HK-2 (cell line): Measurements from ENCODE around the gene SYNE2.
A peak's percentile ranks its signal among the peaks of the same experiment; 100 is the strongest.
"Not testable (repeated sequence)": the region's sequence is repeated elsewhere in the genome, so short reads cannot be mapped to it uniquely, and the experiment has no call there.

Experiments used
- DNase-seq: peaks from one replicate; pipeline ENCODE4 v3.0.0-alpha.2; 2018; ENCODE audit not compliant: unreplicated experiment

Gene SYNE2

GRCh38 chr14:64191756-64192155 is 339.0 kb downstream of the SYNE2 start:
- peak; percentile 14 for DNase-seq

GRCh38 chr14:64193821-64194220 is 341.0 kb downstream of the SYNE2 start:
- no peak for DNase-seq

GRCh38 chr14:64194404-64194803 is 341.6 kb downstream of the SYNE2 start:
- DNase-seq, result no peak

GRCh38 chr14:64195199-64195598 is 342.4 kb downstream of the SYNE2 start:
- DNase-seq, result no peak

- DNase-seq, result no peak
Observed at GRCh38 chr14:64196056-64196455, 343.3 kb downstream of the SYNE2 start.

- DNase-seq, result no peak
Observed at GRCh38 chr14:64196814-64197411, 344.1 kb downstream of the SYNE2 start.

- no peak for DNase-seq
Observed at GRCh38 chr14:64197996-64198395, 345.2 kb downstream of the SYNE2 start.

GRCh38 chr14:64198486-64198885 is 345.7 kb downstream of the SYNE2 start:
- no peak for DNase-seq

GRCh38 chr14:64200170-64200569 is 347.4 kb downstream of the SYNE2 start:
- DNase-seq, result no peak

- DNase-seq, result no peak
Observed at GRCh38 chr14:64201296-64201695, 348.5 kb downstream of the SYNE2 start.

- no peak for DNase-seq
Observed at GRCh38 chr14:64201921-64202545, 349.2 kb downstream of the SYNE2 start.

- DNase-seq, result no peak
Observed at GRCh38 chr14:64202716-64203115, 349.9 kb downstream of the SYNE2 start.

GRCh38 chr14:64203366-64204006 is 350.7 kb downstream of the SYNE2 start:
- DNase-seq, result no peak

GRCh38 chr14:64208261-64208660 is 355.5 kb downstream of the SYNE2 start:
- no peak for DNase-seq

GRCh38 chr14:64208981-64209380 is 356.2 kb downstream of the SYNE2 start:
- no peak for DNase-seq

- DNase-seq, result no peak
Observed at GRCh38 chr14:64209444-64210131, 356.8 kb downstream of the SYNE2 start.

GRCh38 chr14:64210216-64210615 is 357.4 kb downstream of the SYNE2 start:
- no peak for DNase-seq

GRCh38 chr14:64210912-64211311 is 358.1 kb downstream of the SYNE2 start:
- not testable (repeated sequence) for DNase-seq

GRCh38 chr14:64212666-64213065 is 359.9 kb downstream of the SYNE2 start:
- no peak for DNase-seq

- no peak for DNase-seq
Observed at GRCh38 chr14:64213086-64213485, 360.3 kb downstream of the SYNE2 start.

- DNase-seq, result no peak
Observed at GRCh38 chr14:64213853-64214570, 361.2 kb downstream of the SYNE2 start.

GRCh38 chr14:64215274-64215673 is 362.5 kb downstream of the SYNE2 start:
- DNase-seq, result no peak
